Stimulated activated CD8-positive, alpha-beta memory T cell treated with anti-CD3 and anti-CD28 coated beads, Interleukin-2, amount 100 ng/mL, for 48 hours (primary cell): ENCODE data around the gene FOXD4.
"Not testable (repeated sequence)": the region's sequence is repeated elsewhere in the genome, so short reads cannot be mapped to it uniquely, and the experiment has no call there.

Source experiments
- DNase-seq, 2 donors: peaks; one replicate each; pipeline ENCODE4 v3.0.0-alpha.2; 2020; ENCODE audit warnings: low read depth in 2 of 2

FOXD4 gene

DNA sequence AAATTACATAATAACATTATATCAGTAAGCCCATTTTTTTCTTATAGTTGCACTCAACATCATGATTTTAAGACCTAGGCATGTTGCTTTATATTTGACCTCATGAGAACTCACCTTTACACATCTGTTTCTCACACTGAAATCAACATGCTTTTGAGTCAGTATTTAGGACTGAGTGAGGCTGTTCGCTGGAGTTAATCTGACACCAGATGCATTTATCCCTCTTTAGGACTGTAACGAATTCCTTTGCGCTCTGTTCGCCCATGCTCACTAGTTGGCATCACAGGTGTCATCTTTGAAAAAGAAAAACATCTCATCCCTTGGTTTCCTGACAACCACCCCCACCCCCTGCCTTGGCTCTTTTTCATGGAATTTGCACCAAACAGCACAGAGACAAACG lies 24.3 kb downstream of the FOXD4 start:
- DNase-seq = not testable (repeated sequence)

DNA sequence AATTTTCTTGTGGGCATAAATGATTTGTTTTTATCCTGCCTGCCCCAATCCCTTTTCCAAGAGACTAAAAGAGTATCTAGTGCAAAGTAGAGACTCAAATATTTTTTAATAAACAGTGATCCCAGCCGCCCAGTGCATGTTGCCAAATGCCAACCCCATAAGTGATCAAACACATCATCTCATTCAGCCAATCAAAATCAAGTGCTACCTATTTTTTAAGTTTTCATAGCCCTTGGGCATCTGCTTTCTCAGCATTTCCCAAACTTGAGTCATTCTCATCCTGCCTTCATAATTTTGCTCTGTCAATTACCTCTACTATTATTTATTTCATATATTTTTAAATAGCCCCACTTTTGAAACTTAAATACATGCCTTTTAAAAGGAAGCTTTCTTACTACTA lies 27.4 kb downstream of the FOXD4 start:
- not testable (repeated sequence) for DNase-seq

DNA sequence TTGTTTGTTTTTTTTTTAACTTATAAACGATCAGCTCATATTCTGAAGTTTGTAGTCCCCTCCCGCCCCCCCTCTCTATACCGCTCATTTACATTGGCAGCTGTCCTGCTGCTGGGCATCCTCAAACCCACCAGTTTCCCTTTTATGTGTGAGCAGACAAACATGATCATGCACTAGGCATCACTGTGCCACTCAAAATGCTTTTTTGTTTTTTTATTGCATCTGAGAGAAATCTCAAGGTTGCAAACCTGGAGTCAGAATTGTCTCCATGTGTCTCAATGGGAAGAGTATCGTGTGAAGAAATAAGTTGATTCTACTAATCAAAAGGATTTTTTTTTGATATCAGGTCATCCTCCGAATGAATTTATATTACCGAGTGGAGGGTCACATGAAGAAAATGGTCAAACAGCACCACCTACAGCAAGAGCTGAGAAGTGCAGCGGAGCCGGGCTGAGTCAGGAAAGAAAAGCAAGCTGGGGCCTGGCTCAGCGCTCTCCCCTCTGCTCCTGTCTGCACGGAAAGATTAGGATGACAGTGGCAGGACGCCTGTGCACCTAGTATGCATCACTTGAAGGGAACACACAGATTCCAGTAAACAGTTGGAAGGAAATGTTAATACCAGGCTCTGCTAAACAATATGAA lies 29.7 kb downstream of the FOXD4 start:
- DNase-seq = not testable (repeated sequence)

DNA sequence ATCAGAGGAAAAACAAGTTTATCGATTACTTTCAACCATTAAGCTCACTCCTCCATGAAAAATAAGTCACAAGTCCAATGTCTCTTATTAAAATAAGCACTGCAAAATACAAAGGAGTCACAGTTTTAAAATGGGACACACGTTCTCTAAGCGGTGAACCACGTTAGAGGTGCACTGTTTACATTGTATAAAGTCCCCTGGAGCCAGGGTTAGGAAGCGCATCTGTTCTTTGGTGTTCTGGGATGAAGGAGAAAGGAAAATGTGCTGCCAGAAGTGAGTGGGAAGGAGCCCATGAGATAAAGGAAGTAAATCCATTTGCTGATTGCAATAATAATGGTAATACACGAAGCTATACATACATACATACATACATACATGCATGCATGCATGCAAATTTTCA lies 30.4 kb downstream of the FOXD4 start:
- not testable (repeated sequence) for DNase-seq

DNA sequence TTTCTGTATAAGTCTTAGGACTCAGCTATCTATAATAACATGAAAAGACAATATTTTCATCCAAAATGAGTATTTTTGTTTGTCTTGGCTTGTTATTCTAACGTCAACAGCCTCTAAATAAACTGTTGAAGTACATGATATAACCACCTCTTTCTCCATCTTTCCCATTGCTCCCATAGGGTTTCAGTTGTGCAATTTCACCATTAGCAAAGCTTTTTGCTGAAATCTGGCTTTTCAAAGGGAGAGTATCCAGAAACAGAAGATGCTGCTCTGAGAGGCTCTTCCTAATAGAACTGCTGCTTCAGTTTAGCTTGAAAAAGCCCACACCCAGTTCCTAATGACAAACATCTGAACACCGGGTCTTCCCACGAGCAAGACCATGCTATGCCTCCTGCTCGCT lies 31.1 kb downstream of the FOXD4 start:
- DNase-seq = not testable (repeated sequence)

DNA sequence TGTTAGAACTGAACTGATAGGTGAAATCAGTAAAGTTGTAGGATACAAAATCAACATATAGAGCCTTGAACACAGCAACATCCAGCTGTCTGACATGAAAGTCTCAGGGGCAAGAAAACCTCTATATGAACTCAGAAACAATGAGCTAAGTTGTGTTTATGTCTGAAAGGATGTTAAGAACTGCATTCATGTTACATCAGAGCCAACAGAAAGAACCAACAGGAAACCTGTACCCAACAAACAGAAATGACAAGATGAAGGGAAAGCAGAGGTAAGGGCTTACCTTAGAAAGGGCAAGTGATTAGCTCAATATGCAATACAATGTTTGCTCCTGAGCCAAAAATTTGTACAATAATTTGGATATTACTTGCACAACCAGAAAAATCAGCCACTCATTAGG lies 31.5 kb downstream of the FOXD4 start:
- not testable (repeated sequence) for DNase-seq

DNA sequence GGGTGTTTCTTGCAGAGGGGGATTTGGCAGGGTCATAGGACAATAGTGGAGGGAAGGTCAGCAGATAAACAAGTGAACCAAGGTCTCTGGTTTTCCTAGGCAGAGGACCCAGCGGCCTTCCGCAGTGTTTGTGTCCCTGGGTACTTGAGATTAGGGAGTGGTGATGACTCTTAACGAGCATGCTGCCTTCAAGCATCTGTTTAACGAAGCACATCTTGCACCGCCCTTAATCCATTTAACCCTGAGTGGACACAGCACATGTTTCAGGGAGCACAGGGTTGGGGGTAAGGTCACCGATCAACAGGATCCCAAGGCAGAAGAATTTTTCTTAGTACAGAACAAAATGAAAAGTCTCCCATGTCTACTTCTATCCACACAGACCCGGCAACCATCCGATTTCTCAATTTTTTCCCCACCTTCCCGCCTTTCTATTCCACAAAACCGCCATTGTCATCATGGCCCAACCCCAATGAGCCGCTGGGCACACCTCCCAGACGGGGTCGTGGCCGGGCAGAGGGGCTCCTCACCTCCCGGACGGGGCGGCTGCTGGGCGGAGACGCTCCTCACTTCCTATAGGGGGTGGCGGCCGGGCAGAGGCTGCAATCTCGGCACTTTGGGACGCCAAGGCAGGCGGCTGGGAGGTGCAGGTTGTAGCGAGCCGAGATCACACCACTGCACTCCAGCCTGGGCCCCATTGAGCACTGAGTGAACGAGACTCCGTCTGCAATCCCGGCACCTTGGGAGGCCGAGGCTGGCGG lies 35.1 kb downstream of the FOXD4 start:
- not testable (repeated sequence) for DNase-seq

DNA sequence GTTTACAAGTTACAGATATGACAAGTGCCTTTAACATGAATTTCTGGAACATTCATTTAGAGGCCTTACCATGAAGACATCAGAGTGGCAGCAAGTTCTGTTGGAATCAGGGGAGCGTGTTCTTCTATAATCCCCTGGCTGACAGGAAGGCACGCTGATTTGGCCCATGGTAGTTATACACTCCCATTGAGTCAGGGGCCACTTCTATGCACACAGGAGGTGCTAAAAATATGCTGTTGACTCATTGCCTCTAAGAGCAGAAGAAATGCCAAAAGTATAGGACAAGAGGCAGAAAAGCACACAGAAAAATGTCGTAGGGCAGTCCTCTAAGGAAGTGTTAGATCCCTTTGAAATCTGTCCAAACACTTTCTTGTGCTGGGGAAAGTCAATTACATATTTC lies 39.9 kb downstream of the FOXD4 start:
- DNase-seq = not testable (repeated sequence)

DNA sequence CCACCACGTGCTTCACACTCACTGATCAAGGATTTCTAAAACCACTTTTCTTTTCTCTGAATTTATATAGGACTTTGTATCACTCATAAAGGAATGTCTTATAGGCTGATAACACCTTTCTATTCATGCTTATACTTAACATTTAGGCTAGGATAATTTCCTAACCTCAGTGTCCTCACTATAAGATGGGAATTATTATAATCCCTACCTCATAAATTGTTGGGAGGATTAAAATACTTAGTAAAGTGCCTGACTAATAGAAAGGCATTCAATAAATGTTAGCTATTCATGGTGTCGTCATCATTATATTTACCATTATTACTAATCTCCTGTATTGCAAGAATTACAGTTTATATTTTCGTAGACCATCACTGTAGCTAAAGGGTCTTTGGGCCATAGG lies 41.8 kb downstream of the FOXD4 start:
- DNase-seq = not testable (repeated sequence)

DNA sequence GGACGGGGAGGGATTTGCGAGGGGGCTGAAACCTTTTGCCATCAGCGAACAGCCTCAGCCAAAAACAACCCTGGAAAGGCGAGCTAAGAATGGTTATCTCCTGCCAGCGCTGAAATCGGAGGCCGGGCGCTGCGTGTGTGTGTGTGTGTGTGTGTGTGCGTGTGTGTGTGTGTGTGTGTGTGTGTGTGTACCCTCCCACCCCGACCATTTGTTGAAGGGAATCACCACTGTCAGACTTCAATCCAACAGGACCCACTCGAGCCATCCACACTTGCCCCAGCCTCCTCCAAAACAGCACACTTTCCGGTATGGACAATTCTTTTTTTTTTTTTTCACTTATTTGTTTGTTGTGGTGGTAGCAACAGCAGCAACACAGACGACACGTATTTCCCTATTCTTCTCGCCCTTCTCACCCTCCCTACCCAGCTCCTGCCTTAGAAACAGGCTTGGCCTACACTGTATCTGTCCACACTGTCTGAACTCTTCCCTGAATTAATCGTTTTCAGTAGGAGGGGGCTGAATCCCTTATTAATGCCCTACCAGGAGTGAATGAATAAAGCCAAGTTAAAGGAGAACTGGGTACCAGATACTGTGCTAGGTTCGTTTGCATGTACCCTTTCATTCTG lies 44.2 kb downstream of the FOXD4 start:
- not testable (repeated sequence) for DNase-seq

DNA sequence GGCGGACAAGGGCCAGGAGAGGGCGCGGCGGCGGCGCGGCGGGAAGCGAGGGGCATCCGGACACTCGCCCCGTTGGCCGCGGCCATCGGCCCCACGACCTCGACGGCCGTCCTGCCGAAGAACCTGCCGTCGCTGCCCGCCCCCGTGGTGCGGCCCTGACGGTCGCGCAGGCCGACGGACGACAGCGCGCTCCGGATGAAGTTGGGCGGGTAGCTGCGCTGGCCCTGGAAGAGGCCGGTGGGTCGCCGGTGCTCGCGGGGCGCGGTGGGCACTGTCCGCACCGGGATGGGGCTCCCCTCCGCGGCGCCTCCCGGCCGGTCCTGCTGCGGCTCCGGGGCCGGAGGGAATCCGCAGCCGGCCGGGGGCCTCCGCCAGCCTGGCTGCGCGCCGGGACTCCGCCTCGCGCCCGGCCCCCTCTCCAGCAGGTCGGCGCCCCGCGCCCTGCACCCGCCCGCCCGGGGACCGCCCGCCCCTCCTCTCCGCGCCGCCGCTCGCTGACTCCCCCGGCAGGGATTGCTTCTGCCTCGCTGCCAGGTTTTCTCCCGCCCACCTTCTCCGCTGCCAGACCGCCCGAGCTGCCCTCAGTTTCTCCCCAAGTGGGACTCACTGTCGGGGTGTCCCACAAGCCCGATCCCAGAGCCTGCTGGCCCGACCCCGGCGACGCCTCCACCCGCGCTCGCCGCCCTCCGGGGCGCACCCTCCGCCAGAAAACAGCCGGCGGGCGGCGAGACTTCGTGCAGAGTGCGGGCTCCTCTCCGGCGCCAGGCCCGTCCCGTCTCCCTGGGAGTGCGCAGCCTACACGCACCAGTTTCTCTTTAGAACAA lies 44.9 kb downstream of the FOXD4 start:
- not testable (repeated sequence) for DNase-seq
